PC-3 (cell line): ENCODE data around the gene BACH2. TPM values are rescaled to one million over a fixed set of nuclear protein-coding genes. Genes with fewer than 3 reads are reported as not detected.

Experiments used
- ATAC-seq: fragments of 200-7000 bp; cut with Tn5 transposase; 2 replicates; pipeline ENCODE4 v1.9.1; 2020; ENCODE audit warnings: mild to moderate bottlenecking, moderate library complexity
- BruUV-seq: library from RNA; stranded (reverse); fragments of 400-500 nt; replicated peaks from 2 replicates; lab custom pipeline; 2021; lab: Mats Ljungman, UMichigan
- CTCF ChIA-PET: fragments of 300-600 bp; sonication (Branson Sonifier 250); formaldehyde crosslinking; loops from one replicate; lab custom pipeline; 2022; ENCODE audit warnings: antibody characterized with exemption; lab: Charles Lee
- POLR2A ChIA-PET: fragments of 300-600 bp; sonication (Branson Sonifier 250); formaldehyde crosslinking; loops from one replicate; lab custom pipeline; 2022; ENCODE audit warnings: antibody characterized with exemption; ENCODE audit not compliant: unreplicated experiment; lab: Charles Lee
- DNase-seq: peaks from one replicate; pipeline ENCODE4 v3.0.0-alpha.2; 2015
- H2AFZ ChIP-seq: fragments of 300-600 bp; sonication (generic); 2 replicates; pipeline ENCODE4 v1.6.0; 2016; ENCODE audit warnings: antibody characterized with exemption, low read length
- H3F3A ChIP-seq: fragments of 300-600 bp; sonication (generic); one replicate; pipeline ENCODE4 v1.6.0; 2017; ENCODE audit warnings: antibody characterized with exemption, low read length, control low read depth, mild to moderate bottlenecking; ENCODE audit not compliant: unreplicated experiment
- H3K27ac ChIP-seq: fragments of 300-600 bp; sonication (generic); 2 replicates; pipeline ENCODE4 v1.5.1; 2016; ENCODE audit warnings: mild to moderate bottlenecking, low read length
- H3K27me3 ChIP-seq: fragments of 300-600 bp; sonication (generic); 2 replicates; pipeline ENCODE4 v1.6.1; 2016; ENCODE audit warnings: low read length, mixed read lengths
- H3K36me3 ChIP-seq: fragments of 300-600 bp; sonication (generic); 2 replicates; pipeline ENCODE4 v1.6.1; 2016; ENCODE audit warnings: low read depth, mixed run types, low read length, mixed read lengths
- H3K4me1 ChIP-seq: fragments of 300-600 bp; sonication (generic); 2 replicates; pipeline ENCODE4 v1.5.1; 2016; ENCODE audit warnings: low read length; ENCODE audit not compliant: insufficient read depth
- H3K4me2 ChIP-seq: fragments of 300-600 bp; sonication (generic); 2 replicates; pipeline ENCODE4 v1.6.0; 2016; ENCODE audit warnings: low read length
- H3K4me3 ChIP-seq: fragments of 300-600 bp; sonication (generic); 2 replicates; pipeline ENCODE4 v1.5.1; 2016; ENCODE audit warnings: mild to moderate bottlenecking, low read length, mixed read lengths
- H3K79me2 ChIP-seq: fragments of 300-600 bp; sonication (generic); 2 replicates; pipeline ENCODE4 v1.6.1; 2017; ENCODE audit warnings: low read length, mixed read lengths
- H3K9ac ChIP-seq: fragments of 300-600 bp; sonication (generic); 2 replicates; pipeline ENCODE4 v1.6.0; 2016; ENCODE audit warnings: mild to moderate bottlenecking, low read length
- H3K9me2 ChIP-seq: fragments of 300-600 bp; sonication (generic); replicated peaks from 2 replicates; pipeline ENCODE4 v1.6.1; 2016; ENCODE audit warnings: mixed run types, low read length, mixed read lengths
- H3K9me3 ChIP-seq: fragments of 300-600 bp; sonication (generic); 2 replicates; pipeline ENCODE4 v1.6.1; 2016; ENCODE audit warnings: low read length, mixed read lengths
- H4K20me1 ChIP-seq: fragments of 300-600 bp; sonication (generic); 2 replicates; pipeline ENCODE4 v1.6.1; 2016; ENCODE audit warnings: low read length, mixed read lengths
- EZH2 ChIP-seq: fragments of 300-600 bp; sonication (generic); IDR thresholded peaks from one replicate; pipeline ENCODE4 v1.6.1; 2017; ENCODE audit warnings: antibody characterized with exemption, mild to moderate bottlenecking, low read length; ENCODE audit not compliant: unreplicated experiment
- EZH2phosphoT487 ChIP-seq: fragments of 300-600 bp; sonication (generic); IDR thresholded peaks from 2 replicates; pipeline ENCODE4 v1.6.1; 2018; ENCODE audit warnings: mild to moderate bottlenecking, antibody characterized with exemption, low read length, borderline replicate concordance
- intact Hi-C: fragments of 100-400 bp; cut with micrococcal nuclease; formaldehyde crosslinking; loops from 2 replicates; pipeline ENCODE4 v1.9.0; 2023
- total RNA-seq: library from RNA; depleted of rRNA; stranded (reverse); fragments of >200 nt; gene quantifications from 2 replicates; pipeline ENCODE4 v1.2.3, GENCODE V29; 2014
- TF ChIP-seq, protein P1 (sequence below): fragments of 300-600 bp; sonication (generic); conservative IDR thresholded peaks from 2 replicates; pipeline ENCODE4 v1.5.1; 2017; ENCODE audit warnings: antibody characterized with exemption, low read depth, mild to moderate bottlenecking, low read length

BACH2 gene
- total RNA-seq, 1 experiment from 2014 or later, result 7.0 TPM

DNA sequence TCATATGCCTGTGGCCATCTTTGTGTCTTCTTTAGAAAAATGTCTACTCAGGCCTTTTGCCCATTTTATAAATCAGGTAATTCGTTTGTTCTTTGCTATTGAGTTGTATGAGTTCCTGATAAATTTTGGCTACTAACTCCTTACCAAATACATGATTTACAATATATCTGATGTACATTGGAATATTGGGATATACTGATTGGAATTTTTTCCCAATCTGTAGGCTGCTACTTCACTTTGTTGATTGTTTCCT is 39.2 kb downstream of the BACH2 start:
- H3K9me3 ChIP-seq, result no peaks in the 10 kb centered on the region
- peaks cover 4% of the 10 kb centered on the region for H3F3A ChIP-seq
- no peak overlapping the region for H3K9ac ChIP-seq
- no peak overlapping the region; the same call in 1 of the 2 replicates for H3K4me2 ChIP-seq
- ChIA-PET POLR2A (no interaction called here), CTCF (no interaction called here)
- H4K20me1 ChIP-seq, result no peaks in the 10 kb centered on the region
- ATAC-seq, result no peak
- H2AFZ ChIP-seq, result no peak overlapping the region
- H3K4me3 ChIP-seq, result no peak overlapping the region
- H3K4me1 ChIP-seq, result peaks cover 15% of the 10 kb centered on the region
- BruUV-seq, result no TSS peak
- H3K27ac ChIP-seq, result peak overlapping the region; percentile 54
- TF ChIP-seq EZH2phosphoT487, result no peak
- TF ChIP-seq, protein P1, sequence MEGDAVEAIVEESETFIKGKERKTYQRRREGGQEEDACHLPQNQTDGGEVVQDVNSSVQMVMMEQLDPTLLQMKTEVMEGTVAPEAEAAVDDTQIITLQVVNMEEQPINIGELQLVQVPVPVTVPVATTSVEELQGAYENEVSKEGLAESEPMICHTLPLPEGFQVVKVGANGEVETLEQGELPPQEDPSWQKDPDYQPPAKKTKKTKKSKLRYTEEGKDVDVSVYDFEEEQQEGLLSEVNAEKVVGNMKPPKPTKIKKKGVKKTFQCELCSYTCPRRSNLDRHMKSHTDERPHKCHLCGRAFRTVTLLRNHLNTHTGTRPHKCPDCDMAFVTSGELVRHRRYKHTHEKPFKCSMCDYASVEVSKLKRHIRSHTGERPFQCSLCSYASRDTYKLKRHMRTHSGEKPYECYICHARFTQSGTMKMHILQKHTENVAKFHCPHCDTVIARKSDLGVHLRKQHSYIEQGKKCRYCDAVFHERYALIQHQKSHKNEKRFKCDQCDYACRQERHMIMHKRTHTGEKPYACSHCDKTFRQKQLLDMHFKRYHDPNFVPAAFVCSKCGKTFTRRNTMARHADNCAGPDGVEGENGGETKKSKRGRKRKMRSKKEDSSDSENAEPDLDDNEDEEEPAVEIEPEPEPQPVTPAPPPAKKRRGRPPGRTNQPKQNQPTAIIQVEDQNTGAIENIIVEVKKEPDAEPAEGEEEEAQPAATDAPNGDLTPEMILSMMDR, result no peak
- TF ChIP-seq EZH2, result no peak
- no peaks in the 10 kb centered on the region for H3K36me3 ChIP-seq
- no peaks in the 10 kb centered on the region for H3K79me2 ChIP-seq
- no peak for DNase-seq
- H3K9me2 ChIP-seq, result no peaks in the 10 kb centered on the region
- no peaks in the 10 kb centered on the region for H3K27me3 ChIP-seq
- intact Hi-C loops, result no loop called here

DNA sequence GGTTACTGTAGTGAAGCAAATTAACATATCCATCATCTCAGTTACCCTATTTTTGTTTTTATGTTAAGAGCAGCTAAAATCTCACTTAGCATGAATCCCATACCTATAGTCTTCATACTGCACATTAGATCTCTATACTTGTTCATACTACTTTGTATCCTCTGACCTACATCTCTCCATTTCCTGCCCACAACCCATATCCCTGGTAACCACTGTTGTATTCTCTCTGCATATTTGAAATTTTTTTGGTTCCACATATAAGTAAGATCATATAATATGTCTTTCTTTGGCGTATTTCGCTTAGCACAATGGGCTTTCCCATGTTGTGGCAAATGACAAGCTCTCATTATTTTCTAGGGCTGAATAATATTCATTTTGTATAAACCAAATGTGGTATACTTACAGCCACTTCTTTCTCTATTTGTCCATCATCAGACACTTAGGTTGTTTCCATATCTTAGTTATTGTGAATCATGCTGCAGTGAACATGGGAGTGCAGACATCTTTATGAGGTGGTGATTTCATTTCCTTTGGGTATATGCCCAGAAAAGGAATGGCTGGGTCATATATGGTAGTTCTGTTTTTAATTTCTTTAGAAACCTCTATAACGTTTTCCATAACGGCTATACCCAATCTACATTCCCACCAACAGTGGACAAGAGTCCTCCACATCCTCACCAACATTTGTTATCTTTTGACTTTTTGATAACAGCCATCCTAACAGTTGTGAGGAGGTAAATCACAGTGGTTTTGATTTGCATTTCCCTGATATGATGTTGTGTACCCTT is 39.8 kb downstream of the BACH2 start:
- TF ChIP-seq EZH2phosphoT487 (no peak), EZH2 (no peak)
- TF ChIP-seq, protein P1, result no peak
- H3K4me1 ChIP-seq, result peaks cover 15% of the 10 kb centered on the region
- H3K79me2 ChIP-seq, result no peaks in the 10 kb centered on the region
- peaks cover 4% of the 10 kb centered on the region for H3F3A ChIP-seq
- ChIA-PET POLR2A (no interaction called here), CTCF (no interaction called here)
- ATAC-seq (peak; percentile 97), DNase-seq (peak; percentile 75)
- intact Hi-C loops, result no loop called here
- peak overlapping the region; percentile 54 for H3K27ac ChIP-seq
- no peaks in the 10 kb centered on the region for H3K9me2 ChIP-seq
- H3K9me3 ChIP-seq, result no peaks in the 10 kb centered on the region
- H3K4me2 ChIP-seq, result peak overlapping the region; percentile 26
- H2AFZ ChIP-seq, result no peak overlapping the region
- H3K9ac ChIP-seq, result no peak overlapping the region
- H3K27me3 ChIP-seq, result no peaks in the 10 kb centered on the region
- no peaks in the 10 kb centered on the region for H4K20me1 ChIP-seq
- no peak overlapping the region for H3K4me3 ChIP-seq
- no TSS peak for BruUV-seq
- H3K36me3 ChIP-seq, result no peaks in the 10 kb centered on the region

- Histone ChIP-seq H3K27me3 (no peaks in the 10 kb centered on the region), H3K79me2 (no peaks in the 10 kb centered on the region), H3K9me3 (no peaks in the 10 kb centered on the region), H3K4me2 (no peak overlapping the region), H4K20me1 (no peaks in the 10 kb centered on the region), H3K9ac (no peak overlapping the region), H3K4me3 (no peak overlapping the region), H3K9me2 (no peaks in the 10 kb centered on the region), H2AFZ (no peak overlapping the region), H3K36me3 (no peaks in the 10 kb centered on the region), H3F3A (peaks cover 4% of the 10 kb centered on the region), H3K27ac (no peak overlapping the region), H3K4me1 (peaks cover 21% of the 10 kb centered on the region)
- no TSS peak for BruUV-seq
- ChIA-PET CTCF (no interaction called here), POLR2A (interaction anchor here (0.7 kb wide), 1 partner anchor 123 kb away, joined by 5 read pairs; no protein-coding TSS in a partner anchor)
- DNase-seq (peak; percentile 15), ATAC-seq (peak; percentile 30; the same call in 1 of the 2 replicates)
- no peak for TF ChIP-seq EZH2
- TF ChIP-seq EZH2phosphoT487, result no peak
- TF ChIP-seq, protein P1, result no peak
- intact Hi-C loops, result loop anchor here (5.0 kb wide), 1 partner anchor 36 kb away; no protein-coding TSS in a partner anchor
Observed at GRCh38 chr6:90253631-90254030, 43.0 kb downstream of the BACH2 start.
